Right hindlimb (tissue), 1 donor: ENCODE results near the gene DDX39A.

ENCODE experiments used
- DNase-seq: peaks from one replicate; pipeline ENCODE4 v3.0.0-alpha.2; 2018

DDX39A gene

GRCh38 chr19:14433554-14434501 lies 14.7 kb upstream of the DDX39A start:
- no peak for DNase-seq

- peak; percentile 75 for DNase-seq
Observed at GRCh38 chr19:14432791-14433553, 13.8 kb upstream of the DDX39A start, which contains the start of gene PKN1. TSS of gene PKN1 (plus strand) at chr19:14433306. CDS start at chr19:14433522, 216 bp downstream.

- no peak for DNase-seq
Observed at GRCh38 chr19:14430712-14431111, 11.6 kb upstream of the DDX39A start.

- DNase-seq = no peak
Observed at GRCh38 chr19:14428882-14429416, 9.8 kb upstream of the DDX39A start.

GRCh38 chr19:14427461-14427860 lies 8.3 kb upstream of the DDX39A start:
- DNase-seq = no peak

- no peak for DNase-seq
Observed at GRCh38 chr19:14425696-14426138, 6.6 kb upstream of the DDX39A start.

GRCh38 chr19:14418856-14419105 lies 360 bp downstream of the DDX39A start:
- DNase-seq = peak; percentile 91

- no peak for DNase-seq
Observed at GRCh38 chr19:14416817-14417231, 2.3 kb downstream of the DDX39A start.

- no peak for DNase-seq
Observed at GRCh38 chr19:14414926-14415690, 4.0 kb downstream of the DDX39A start.

GRCh38 chr19:14413693-14414181 lies 5.4 kb downstream of the DDX39A start:
- no peak for DNase-seq

GRCh38 chr19:14412996-14413692 lies 6.0 kb downstream of the DDX39A start:
- no peak for DNase-seq

- DNase-seq = no peak
Observed at GRCh38 chr19:14412324-14412995, 6.7 kb downstream of the DDX39A start.

GRCh38 chr19:14411938-14412245 lies 7.2 kb downstream of the DDX39A start:
- no peak for DNase-seq

GRCh38 chr19:14411161-14411937 lies 7.8 kb downstream of the DDX39A start:
- no peak for DNase-seq

- no peak for DNase-seq
Observed at GRCh38 chr19:14410091-14411051, 8.8 kb downstream of the DDX39A start.

- no peak for DNase-seq
Observed at GRCh38 chr19:14409146-14410023, 9.8 kb downstream of the DDX39A start.

GRCh38 chr19:14408491-14409145 lies 10.5 kb downstream of the DDX39A start:
- DNase-seq = no peak
